LNCaP clone FGC (cell line): ENCODE results near the gene ZNF837.
"Not testable (repeated sequence)": the region's sequence is repeated elsewhere in the genome, so short reads cannot be mapped to it uniquely, and the experiment has no call there.

Experiments
- DNase-seq: peaks from one replicate; pipeline ENCODE4 v3.0.0-alpha.2; 2011; ENCODE audit warnings: low read depth
- H3K4me3 ChIP-seq: 2 replicates; pipeline ENCODE4 v1.5.1; 2011; ENCODE audit warnings: mild to moderate bottlenecking, low read depth, low read length, control low read depth
- CTCF ChIP-seq: IDR thresholded peaks from 2 replicates; pipeline ENCODE4 v1.5.1; 2012; ENCODE audit warnings: mild to moderate bottlenecking; ENCODE audit not compliant: control insufficient read depth, insufficient read depth; ENCODE audit errors: extremely low read depth

Gene ZNF837

DNA sequence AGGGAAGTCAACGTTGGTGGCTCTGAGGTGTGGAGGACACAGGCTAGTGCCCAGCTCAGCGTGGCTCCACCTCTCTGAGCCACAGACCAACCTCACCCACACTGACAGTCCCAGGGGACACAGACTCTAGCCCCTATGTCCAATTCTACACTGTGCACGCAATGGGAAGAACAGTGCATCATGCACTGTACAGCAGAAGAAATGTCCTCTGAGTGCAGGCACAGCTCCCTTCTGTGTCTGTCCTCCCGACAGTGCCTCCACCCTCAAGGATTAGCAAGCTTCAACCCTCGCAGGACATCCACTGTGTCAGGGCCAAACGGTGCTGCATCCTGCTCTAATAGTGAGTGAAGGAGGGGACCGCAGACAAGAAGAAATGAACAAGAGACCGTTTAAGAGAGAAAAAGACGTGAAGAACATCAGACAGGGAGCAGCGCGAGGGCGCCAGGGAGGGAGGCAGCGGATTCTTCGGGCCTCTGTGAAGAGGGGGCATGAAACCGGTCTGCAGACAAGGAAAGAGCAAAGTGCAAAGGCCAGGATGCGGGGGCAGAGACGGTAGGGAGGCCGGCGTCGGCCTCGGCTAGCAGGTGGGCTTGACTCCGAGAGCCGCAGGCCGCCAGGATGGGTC is 681 bp downstream of the ZNF837 start:
- no peak for TF ChIP-seq CTCF
- no peak for DNase-seq
- peak overlapping the region; percentile 74 for H3K4me3 ChIP-seq

DNA sequence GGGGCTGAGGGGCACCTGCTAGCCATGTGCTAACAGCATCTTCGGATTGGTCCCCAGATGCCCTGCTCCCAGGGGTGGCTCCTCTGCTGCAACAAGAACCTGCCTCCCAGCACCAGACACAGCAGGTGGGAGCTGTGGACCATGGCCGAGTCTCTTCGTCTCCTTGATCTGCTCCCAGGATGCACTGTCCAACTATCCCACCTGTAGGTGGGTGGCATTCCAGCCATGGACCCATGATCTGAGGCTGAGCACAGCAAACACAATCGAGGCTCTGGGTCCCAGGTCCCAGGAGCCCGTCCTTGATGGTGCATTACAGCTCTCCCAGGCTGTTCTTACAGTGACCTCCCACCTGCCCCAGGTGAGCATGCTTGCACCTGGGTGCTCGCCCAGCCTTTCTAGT is 1.6 kb downstream of the ZNF837 start:
- no peak for TF ChIP-seq CTCF
- peak overlapping the region; percentile 74 for H3K4me3 ChIP-seq
- no peak for DNase-seq

- not testable (repeated sequence) for H3K4me3 ChIP-seq, DNase-seq
Observed at GRCh38 chr19:58376724-58377123, 4.1 kb downstream of the ZNF837 start.

DNA sequence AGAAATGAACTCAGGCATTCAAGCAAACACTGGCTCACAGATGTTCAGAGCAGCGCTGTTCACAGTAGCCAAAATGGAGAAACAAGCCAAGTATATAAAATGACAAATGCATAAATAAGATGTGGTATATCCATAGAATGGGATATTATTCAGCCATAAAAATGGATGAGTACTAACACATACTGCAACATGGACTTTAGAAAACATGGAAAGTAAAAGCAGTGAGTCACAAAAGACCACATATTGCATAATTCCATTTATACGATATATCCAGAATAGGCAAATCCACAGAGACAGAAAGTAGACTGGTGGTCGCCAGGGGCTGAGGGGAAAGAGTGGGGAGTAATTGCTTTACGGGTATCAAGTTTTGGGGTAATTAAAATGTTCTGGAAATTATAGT is 6.6 kb downstream of the ZNF837 start:
- H3K4me3 ChIP-seq = no peak overlapping the region
- no peak for DNase-seq
- no peak for TF ChIP-seq CTCF

GRCh38 chr19:58372311-58373133 is 8.3 kb downstream of the ZNF837 start:
- H3K4me3 ChIP-seq = no peak overlapping the region
- peak; percentile 22; the same call in 1 of the 2 replicates for TF ChIP-seq CTCF
- no peak for DNase-seq

DNA sequence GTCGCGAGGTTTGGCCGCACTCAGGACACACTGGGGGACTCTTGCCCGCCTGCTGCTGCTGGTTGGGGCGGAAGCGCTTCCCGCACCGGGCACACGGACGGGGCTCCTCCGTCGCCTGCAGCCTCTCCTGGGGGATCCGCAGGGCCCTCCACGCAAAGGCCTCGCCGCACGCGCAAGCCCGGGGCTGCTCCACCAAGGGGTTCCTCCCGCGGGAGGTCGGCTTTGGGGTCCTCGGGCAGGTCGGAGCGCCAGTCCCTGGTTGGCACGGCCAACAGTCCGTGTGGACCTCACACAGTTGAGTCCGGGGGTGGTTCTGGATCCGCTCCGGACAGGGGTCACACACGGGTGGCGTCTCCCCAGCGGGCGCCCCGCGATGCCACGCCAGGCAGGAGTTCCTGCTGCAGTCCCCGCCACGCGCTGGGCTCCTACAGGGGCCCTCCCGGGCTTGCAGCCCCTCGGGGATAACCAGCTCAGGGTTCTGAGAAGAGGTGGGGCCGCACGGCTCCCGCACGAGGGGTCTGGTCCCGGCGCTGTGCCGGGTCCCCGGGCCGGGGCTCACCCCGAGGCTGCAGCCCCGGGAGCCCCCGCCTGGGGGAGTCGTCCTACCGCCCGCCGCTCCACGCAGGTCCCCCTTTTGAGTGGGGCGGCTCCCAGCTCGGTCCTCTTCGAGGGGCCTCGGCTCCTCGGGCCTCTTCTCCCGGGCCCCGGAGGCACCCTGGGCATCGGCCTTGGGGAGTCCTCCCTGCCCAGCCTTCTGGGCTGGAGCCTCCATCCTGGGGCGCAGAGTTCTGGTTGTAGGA is 12.1 kb downstream of the ZNF837 start:
- no peak overlapping the region for H3K4me3 ChIP-seq
- DNase-seq = no peak
- no peak for TF ChIP-seq CTCF
